GM12801 (cell line): ENCODE measurements around the gene AGPAT2.

ENCODE experiments used
- CTCF ChIP-seq: IDR thresholded peaks from one replicate; pipeline ENCODE4 v1.5.1; 2011; ENCODE audit warnings: control low read depth; ENCODE audit not compliant: insufficient read length; ENCODE audit errors: extremely low read depth

AGPAT2 gene

DNA sequence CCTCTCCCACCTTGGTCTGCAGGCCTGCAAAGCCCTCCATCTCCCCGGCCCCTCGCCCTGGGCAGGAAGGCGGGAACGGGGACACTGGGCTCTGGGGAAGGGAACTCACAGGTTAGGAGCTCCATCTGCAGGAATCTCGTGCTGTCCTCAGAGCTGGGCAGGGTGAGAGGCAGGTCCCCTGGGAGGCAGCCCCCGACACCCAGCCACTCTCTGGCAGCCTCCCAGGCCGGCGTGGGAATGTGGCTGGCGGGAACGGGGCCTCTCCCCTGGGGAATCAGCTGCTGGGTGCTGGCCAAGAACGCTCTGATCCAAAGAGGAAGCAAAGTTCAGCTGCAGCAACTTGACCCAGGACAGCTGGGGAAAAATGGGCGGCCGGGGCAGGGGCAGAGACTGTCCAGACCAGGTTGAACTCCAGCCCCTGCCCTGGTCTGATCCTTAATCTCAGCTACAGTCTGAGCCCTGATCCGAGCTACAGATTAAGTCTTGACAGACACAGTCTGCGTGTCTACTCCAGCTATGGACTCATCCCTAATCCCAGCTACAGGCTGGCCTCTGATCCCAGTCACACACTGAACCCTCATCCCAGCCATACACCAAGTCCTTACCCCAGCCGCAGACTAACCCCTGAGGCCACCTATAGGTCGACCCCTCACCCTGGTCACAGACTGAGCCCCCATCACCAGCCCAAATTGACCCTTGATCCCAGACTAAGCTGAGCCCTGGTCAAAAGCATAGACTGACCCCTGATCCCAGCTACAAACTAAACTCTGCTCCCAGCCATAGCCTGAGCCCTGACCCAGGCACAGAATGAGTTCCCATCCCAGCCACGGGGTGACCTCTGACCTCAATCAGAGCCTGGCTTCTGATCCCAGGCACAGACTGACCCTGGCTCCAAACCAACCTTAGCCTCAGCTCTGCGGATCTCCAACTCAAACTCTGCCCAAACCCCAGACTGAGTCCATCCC, 61.9 kb downstream of the AGPAT2 start:
- no peak for TF ChIP-seq CTCF

GRCh38 chr9:136624184-136624951, 62.9 kb downstream of the AGPAT2 start:
- TF ChIP-seq CTCF: no peak

DNA sequence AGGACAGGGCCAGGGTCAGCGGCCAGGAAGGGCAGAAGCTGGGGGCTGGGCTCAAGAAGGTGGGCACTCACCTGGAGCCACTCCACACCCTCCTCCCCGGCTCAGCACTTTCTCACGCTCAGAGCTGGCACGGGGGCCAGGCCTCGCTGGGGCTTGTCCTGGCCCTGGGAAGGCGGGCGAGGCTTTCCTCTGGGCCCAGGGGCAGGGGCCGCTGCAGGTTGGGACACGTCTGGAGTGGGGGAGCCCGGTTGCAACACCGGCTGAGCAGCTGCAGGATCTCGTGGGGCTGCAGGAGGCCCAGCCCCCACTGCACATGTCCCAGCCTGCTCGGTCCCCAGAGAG, 63.4 kb downstream of the AGPAT2 start:
- no peak for TF ChIP-seq CTCF
